Right cardiac atrium (tissue), 5 donors: ENCODE measurements around the gene GRIK5. TPM values are rescaled to one million over a fixed set of nuclear protein-coding genes. Genes with fewer than 3 reads are reported as not detected.

ENCODE experiments used
- ATAC-seq, 2 donors: fragments of 200-7000 bp; cut with Tn5 transposase; one replicate each; pipeline versions ENCODE4 v1.8.0 to v1.9.1; 2020; ENCODE audit warnings: moderate library complexity in 2 of 2, mild to moderate bottlenecking in 1 of 2
- DNase-seq, 3 donors: peaks; one replicate each; pipeline ENCODE4 v3.0.0-alpha.2; 2020
- H3K27ac ChIP-seq: one replicate; pipeline ENCODE4 v1.5.1; 2013; ENCODE audit warnings: mild to moderate bottlenecking, low read length, control low read depth, moderate library complexity
- H3K27me3 ChIP-seq: one replicate; pipeline ENCODE4 v1.6.1; 2013; ENCODE audit not compliant: control insufficient read depth, insufficient read depth
- H3K4me1 ChIP-seq: one replicate; pipeline ENCODE4 v1.6.1; 2013; ENCODE audit warnings: low read length; ENCODE audit not compliant: control insufficient read depth, insufficient read depth
- H3K4me3 ChIP-seq: one replicate; pipeline ENCODE4 v1.5.1; 2013; ENCODE audit warnings: low read length, control low read depth
- H3K9me3 ChIP-seq: one replicate; pipeline ENCODE4 v1.6.1; 2013; ENCODE audit warnings: low read length; ENCODE audit not compliant: control insufficient read depth
- WGBS: extraction: QIAGEN DNeasy Blood & Tissue Kit; methylation state at CpG from one replicate; pipeline ENCODE4 v1.1.7; 2013; 5-methylcytosine and 5-hydroxymethylcytosine counted together
- intact Hi-C, 4 donors: fragments of 100-400 bp; cut with DNase I; formaldehyde crosslinking; loops; one replicate each; pipeline versions ENCODE4 v1.11.0 to v1.14.0; 2022 to 2023
- polyA plus RNA-seq: library from polyadenylated mRNA; stranded (reverse); fragments of 200-250 nt; gene quantifications from one replicate; pipeline ENCODE4 v1.2.3, GENCODE V29; 2013
- total RNA-seq, 4 donors: library from RNA; stranded (reverse); fragmentation: NEBNext Ultra II Directional; extraction: Animal tissue kit (Norgen Biotek cat#: 25700); gene quantifications; one replicate each; pipeline ENCODE4 v1.2.1, GENCODE V29; 2021
- donor health status: healthy with polysubstance abuse.
- donor health status: DM: no; HTN: yes; CAD: no.
- donor health status: DM: no; HTN: no; CAD: no.
- donor health status: DM: no; HTN: yes; CAD: no; lungs with severe emphysema.
- donor health status: DM: yes; HTN: yes; CAD: no.

GRIK5 gene
- total and polyA plus RNA-seq, 5 donors, result 8.9 to 18.3 (median 13.8) TPM

- WGBS, result 77% methylated on average over 7 of the region's 7 CpGs
- no peak for DNase-seq
- Histone ChIP-seq H3K4me1 (no peaks in the 10 kb centered on the region), H3K27me3 (no peaks in the 10 kb centered on the region), H3K4me3 (no peak overlapping the region), H3K27ac (no peak overlapping the region), H3K9me3 (no peaks in the 10 kb centered on the region)
- intact Hi-C loops, result no loop called here
- no peak for ATAC-seq
Observed at GRCh38 chr19:41999878-42000208, 70.2 kb downstream of the GRIK5 start.

GRCh38 chr19:41999071-41999877 is 70.7 kb downstream of the GRIK5 start:
- Histone ChIP-seq H3K9me3 (no peaks in the 10 kb centered on the region), H3K4me1 (no peaks in the 10 kb centered on the region), H3K4me3 (no peak overlapping the region), H3K27me3 (no peaks in the 10 kb centered on the region), H3K27ac (no peak overlapping the region)
- intact Hi-C loops, result no loop called here
- 9% methylated on average over 55 of the region's 55 CpGs for WGBS
- DNase-seq, result no peak
- no peak for ATAC-seq

GRCh38 chr19:41998246-41999020 is 71.6 kb downstream of the GRIK5 start:
- H3K9me3 ChIP-seq, result no peaks in the 10 kb centered on the region
- ATAC-seq (peak in 1 of 2 donors; percentile 8), DNase-seq (peak; percentile 33 to 64 (median 64))
- H3K4me1 ChIP-seq, result no peaks in the 10 kb centered on the region
- intact Hi-C loops, result no loop called here
- WGBS, result 3% methylated on average over 64 of the region's 64 CpGs
- H3K27me3 ChIP-seq, result no peaks in the 10 kb centered on the region
- H3K27ac ChIP-seq, result no peak overlapping the region
- H3K4me3 ChIP-seq, result no peak overlapping the region

GRCh38 chr19:41997851-41998229 is 72.2 kb downstream of the GRIK5 start:
- intact Hi-C loops, result no loop called here
- no peaks in the 10 kb centered on the region for H3K4me1 ChIP-seq
- WGBS, result 4% methylated on average over 14 of the region's 14 CpGs
- no peaks in the 10 kb centered on the region for H3K27me3 ChIP-seq
- no peaks in the 10 kb centered on the region for H3K9me3 ChIP-seq
- H3K4me3 ChIP-seq, result no peak overlapping the region
- no peak overlapping the region for H3K27ac ChIP-seq
- DNase-seq (peak in 1 of 3 donors; percentile 49), ATAC-seq (no peak)

- H3K4me1 ChIP-seq, result no peaks in the 10 kb centered on the region
- DNase-seq (peak; percentile 44 to 79 (median 70)), ATAC-seq (peak; percentile 34 to 41)
- no peaks in the 10 kb centered on the region for H3K9me3 ChIP-seq
- 3% methylated on average over 35 of the region's 35 CpGs for WGBS
- no peaks in the 10 kb centered on the region for H3K27me3 ChIP-seq
- no peak overlapping the region for H3K27ac ChIP-seq
- H3K4me3 ChIP-seq, result no peak overlapping the region
- intact Hi-C loops, result no loop called here
Observed at GRCh38 chr19:41997121-41997850, 72.7 kb downstream of the GRIK5 start.

GRCh38 chr19:41995959-41996797 is 73.8 kb downstream of the GRIK5 start:
- no peaks in the 10 kb centered on the region for H3K4me1 ChIP-seq

GRCh38 chr19:41994994-41995958 is 74.7 kb downstream of the GRIK5 start:
- DNase-seq (no peak), ATAC-seq (no peak)
- Histone ChIP-seq H3K27ac (no peak overlapping the region), H3K27me3 (no peaks in the 10 kb centered on the region), H3K4me3 (no peak overlapping the region), H3K4me1 (no peaks in the 10 kb centered on the region), H3K9me3 (no peaks in the 10 kb centered on the region)
- intact Hi-C loops, result no loop called here
- WGBS, result 84% methylated on average over 19 of the region's 19 CpGs

More at GRCh38 chr19:41995959-41996797, 73.8 kb downstream of the GRIK5 start:
- 36% methylated on average over 12 of the region's 12 CpGs for WGBS
- Histone ChIP-seq H3K27ac (no peak overlapping the region), H3K27me3 (no peaks in the 10 kb centered on the region), H3K4me3 (no peak overlapping the region), H3K9me3 (no peaks in the 10 kb centered on the region)
- intact Hi-C loops, result no loop called here
- DNase-seq (no peak), ATAC-seq (no peak)

GRCh38 chr19:41994521-41994971 is 75.5 kb downstream of the GRIK5 start:
- peak overlapping the region; percentile 59 for H3K4me3 ChIP-seq

GRCh38 chr19:41993612-41994483 is 76.2 kb downstream of the GRIK5 start, which contains the start of gene ATP1A3:
TSS of gene ATP1A3 (minus strand) at chr19:41994230. CDS start at chr19:41994076, 154 bp downstream.
- WGBS, result 1% methylated on average over 84 of the region's 84 CpGs
- Histone ChIP-seq H3K4me3 (peak within 1 kb of the TSS; percentile 59), H3K27me3 (no peaks in the 10 kb centered on the region), H3K9me3 (no peaks in the 10 kb centered on the region), H3K4me1 (no peaks in the 10 kb centered on the region), H3K27ac (peak within 1 kb of the TSS; percentile 66)
- intact Hi-C loops, result no loop called here
- ATAC-seq (peak; percentile 78 to 79), DNase-seq (peak; percentile 56 to 87 (median 84))

More at GRCh38 chr19:41994521-41994971, 75.5 kb downstream of the GRIK5 start:
- H3K9me3 ChIP-seq, result no peaks in the 10 kb centered on the region
- WGBS, result 23% methylated on average over 13 of the region's 13 CpGs
- intact Hi-C loops, result no loop called here
- DNase-seq, result no peak
- no peak for ATAC-seq
- no peaks in the 10 kb centered on the region for H3K4me1 ChIP-seq
- H3K27me3 ChIP-seq, result no peaks in the 10 kb centered on the region
- no peak overlapping the region for H3K27ac ChIP-seq
